Activated CD4-positive, CD25-positive, alpha-beta regulatory T cell treated with anti-CD3 and anti-CD28 coated beads, Interleukin-2, amount 50 U/mL, for 24 hours (primary cell): ENCODE measurements around the gene CYFIP2.
A peak's percentile ranks its signal among the peaks of the same experiment; 100 is the strongest.

ENCODE experiments used
- ATAC-seq, 2 donors: fragments of 150-1000 bp; cut with Tn5 transposase; one replicate each; pipeline ENCODE4 v1.10.0; 2021; ENCODE audit warnings: mild to moderate bottlenecking in 1 of 2, moderate library complexity in 1 of 2

Gene CYFIP2

DNA sequence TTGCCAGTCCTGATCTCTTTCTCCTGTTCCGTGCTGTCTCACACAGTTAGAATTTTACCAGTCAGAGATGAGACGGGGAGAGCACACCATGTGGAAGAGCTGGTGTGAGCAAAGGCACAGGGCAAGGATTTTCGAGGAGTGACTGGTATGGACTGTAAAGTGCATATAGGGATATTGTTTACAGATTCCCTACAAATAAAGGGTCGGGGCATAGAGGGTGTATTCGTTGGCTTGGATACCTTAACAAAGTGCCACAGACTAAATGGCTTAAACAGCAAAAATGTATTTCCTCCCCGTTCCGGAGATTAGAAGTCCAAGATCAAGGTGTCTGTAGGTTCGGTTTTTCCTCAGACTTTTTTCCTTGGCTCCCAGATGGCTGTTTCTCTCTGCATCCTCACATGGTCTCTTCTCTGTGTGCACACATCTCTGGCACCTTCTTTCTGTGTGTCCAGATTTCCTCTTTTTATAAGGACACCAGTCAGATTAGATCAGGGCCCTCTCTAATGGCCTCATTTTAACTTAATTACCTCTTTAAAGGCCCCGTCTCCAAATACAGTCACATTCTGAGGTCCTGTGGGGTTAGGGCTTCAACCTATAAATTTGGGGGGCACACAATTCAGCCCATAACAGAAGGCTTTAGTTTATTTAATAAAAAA is 23.4 kb downstream of the CYFIP2 start:
- no peak for ATAC-seq

DNA sequence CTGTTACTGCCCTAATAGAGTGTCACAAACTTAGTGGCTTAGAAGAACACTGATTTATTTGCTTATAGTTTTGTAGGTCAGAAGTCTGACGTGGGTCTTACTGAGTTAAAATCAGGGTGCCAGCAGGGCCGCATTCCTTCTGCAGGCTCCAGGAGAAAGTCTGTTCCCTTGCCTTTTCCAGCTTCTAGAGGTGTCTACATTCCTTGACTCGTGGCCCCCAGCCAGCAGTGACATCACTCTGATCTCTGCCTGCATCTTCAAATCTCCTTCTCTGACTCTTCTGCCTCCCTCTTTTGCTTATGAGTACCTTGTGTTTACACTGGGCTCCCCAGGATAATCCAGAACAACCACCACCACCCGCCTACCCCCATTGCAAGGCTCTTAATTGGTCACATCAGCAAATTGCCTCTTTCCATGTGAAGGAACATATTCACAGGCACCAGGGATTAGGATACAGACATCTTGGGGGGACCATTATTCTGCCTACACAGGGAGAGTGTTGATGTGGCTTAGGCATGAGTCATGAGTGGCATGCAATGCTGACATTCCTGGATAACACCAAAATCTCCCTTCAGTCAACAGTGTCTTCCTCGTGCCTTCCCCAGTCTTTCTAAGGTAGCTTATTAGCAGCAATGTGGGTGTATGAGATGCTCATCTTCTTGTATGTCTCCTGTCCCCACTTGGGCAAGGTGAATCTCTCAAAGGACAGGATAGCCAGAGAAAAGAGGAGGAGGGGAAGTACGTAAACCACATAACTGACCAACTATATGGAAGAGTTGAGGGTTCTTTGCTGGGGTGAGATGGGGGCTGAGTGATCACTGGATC is 24.4 kb downstream of the CYFIP2 start:
- ATAC-seq = no peak

GRCh38 chr5:157290981-157291711 is 25.2 kb downstream of the CYFIP2 start:
- ATAC-seq = peak; percentile 78 to 84

DNA sequence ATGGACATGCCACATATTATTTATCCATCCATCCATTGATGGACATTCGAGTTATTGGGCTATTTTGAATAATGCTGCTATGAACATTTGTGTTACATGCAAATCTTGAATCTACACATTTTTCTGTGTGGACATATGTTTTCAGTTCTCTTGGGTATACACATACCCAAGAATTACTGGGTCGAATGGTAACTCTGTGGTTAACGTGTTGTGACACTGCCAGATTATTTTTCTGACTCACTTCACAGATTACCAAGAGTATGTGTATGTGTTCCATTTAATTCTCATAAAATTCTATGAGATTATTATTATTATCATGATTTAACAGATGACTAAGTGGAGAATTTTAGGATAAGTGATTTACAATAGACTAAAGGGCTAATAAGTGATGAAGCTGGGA is 26.7 kb downstream of the CYFIP2 start:
- peak; percentile 64 to 69 for ATAC-seq

- no peak for ATAC-seq
These were observed 28.6 kb downstream of the CYFIP2 start for GRCh38 chr5:157294407-157295091.

DNA sequence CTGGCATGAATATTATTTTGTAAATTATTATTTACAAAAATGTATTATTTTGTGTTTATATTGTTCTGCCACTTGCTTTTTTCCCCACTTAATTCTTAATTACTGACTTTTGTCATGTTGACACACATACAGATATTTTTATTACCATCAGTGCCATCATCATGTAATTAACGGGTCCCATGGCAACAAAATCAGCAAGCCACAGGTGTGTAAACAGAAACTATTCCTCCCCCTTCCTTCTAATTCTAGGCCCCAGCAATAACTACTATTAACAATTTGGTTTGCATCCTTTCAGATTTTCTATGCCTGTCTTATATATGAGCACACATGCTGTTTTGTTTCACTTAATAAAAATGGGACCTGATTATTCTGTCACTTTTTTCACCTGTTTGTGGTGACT is 29.3 kb downstream of the CYFIP2 start:
- no peak for ATAC-seq

DNA sequence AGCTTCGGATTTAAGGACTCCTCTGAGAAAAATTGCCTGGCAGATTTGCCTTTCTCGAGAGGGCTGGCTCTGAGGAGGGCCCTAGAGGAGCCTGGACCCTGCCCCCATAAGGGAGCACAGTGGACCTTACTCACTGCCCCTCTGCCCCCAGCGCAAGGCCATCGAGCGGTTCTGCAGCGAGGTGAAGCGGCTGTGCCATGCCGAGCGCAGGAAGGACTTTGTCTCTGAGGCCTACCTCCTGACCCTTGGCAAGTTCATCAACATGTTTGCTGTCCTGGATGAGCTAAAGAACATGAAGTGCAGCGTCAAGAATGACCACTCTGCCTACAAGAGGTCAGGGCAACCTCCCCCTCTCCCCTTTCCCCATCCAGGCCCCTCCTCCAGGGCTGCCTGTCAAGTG is 34.6 kb downstream of the CYFIP2 start:
- ATAC-seq = no peak

DNA sequence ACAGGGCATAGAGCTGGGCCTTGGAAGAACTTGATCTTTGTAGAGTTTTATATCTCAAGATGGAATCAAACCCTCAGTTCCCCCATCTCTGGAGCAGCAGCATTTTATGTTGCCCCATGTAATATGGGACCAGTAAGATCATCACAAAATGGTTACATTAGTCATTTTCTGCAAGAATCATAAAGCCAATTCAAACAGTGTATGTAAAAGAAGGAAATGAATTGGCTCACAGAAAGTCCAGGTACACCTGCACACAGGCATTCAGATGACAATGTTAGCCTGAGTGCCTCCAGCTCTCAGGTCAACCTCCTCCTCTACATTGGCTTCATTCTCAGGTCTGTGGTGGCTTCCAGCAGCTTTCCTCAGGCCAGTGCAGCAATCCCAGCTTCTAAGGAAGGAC is 35.1 kb downstream of the CYFIP2 start:
- peak in 1 of 2 donors; percentile 58 for ATAC-seq

GRCh38 chr5:157303023-157303422 is 37.1 kb downstream of the CYFIP2 start:
- no peak for ATAC-seq

GRCh38 chr5:157303667-157304327 is 37.9 kb downstream of the CYFIP2 start:
- peak in 1 of 2 donors; percentile 22 for ATAC-seq

DNA sequence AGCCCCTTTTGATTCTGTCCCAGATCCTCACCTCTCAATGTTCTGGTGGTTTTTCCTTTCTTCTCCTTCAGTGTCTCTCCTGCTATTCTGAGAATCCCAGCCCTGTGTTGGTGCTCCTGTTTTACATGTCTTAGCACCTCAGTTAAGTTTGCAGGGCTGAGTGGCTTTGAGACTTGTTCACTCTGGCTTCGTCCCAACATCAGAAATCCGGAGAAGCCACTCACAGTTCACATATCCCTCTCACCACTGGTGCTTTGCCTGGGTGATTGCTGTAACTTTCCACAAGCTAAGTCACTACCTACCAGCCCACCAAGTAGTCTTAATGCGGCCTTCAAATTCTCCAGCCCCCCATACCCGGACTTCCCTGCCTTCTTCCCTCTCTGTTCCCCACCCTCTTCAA is 40.2 kb downstream of the CYFIP2 start:
- no peak for ATAC-seq

DNA sequence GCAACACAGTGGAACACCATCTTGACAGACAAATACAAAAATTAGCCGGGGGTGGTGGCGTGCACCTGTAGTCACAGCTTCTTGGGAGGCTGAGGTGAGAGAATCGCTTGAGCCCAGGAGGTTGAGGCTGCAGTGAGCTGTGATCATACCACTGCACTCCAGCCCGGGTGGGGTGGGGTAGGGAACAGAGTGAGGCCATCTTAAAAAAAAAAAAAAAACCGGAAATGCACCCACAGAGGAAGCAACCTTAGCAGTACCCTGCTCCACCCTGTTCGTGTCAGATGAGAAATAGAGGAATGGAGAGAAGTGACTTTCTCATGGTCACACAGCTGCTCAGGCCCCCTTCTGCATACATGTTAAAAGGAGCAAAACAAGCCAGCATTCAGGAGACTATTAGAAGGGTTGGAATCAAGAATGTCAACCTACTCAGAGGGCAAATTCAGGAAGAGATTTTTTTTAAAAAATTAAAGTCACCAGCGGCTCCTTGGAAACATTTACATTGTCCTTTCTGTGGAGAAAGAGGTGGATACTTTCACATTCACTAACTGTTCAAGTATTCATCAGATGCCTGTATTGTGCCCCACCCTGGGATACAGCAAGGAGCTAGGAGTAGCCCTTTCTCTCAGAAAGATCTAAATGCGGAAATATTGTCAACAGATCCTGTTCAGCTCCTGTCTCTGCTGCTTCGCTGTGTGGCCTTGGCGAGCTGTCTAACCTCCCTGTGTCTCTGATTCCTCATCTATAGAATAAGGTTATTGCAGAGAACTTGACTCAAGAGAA is 41.0 kb downstream of the CYFIP2 start:
- peak; percentile 43 to 58 for ATAC-seq

DNA sequence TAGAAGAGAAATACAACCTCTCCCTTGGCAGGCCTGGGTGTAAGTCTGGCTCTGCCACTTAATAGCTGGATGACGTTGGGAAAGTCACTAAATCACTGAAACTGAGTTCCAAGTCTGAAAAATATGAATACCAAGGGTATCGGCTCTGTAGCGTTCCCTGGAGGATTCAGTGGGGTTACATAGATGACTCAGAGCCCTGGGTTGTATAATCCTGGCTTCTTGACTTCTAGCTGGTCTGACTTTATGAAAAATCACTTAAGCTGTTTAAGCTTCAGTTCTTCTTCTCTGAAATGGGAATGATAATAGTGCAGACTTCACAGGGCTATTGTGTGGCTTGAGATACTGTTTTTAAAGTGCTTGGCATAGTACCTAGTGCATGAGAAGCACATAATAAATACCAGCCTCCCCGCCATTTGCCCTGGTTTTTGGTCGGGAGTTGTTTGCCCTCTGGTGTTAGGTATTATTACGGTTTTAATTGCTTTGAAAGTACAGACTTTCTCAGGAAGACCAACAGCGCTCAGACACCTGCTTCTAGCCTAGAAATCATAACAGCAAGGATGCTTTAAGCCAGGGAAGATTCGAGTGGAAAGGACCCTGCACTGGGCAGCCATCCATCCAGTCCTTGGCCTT is 43.0 kb downstream of the CYFIP2 start:
- peak in 1 of 2 donors; percentile 12 for ATAC-seq

DNA sequence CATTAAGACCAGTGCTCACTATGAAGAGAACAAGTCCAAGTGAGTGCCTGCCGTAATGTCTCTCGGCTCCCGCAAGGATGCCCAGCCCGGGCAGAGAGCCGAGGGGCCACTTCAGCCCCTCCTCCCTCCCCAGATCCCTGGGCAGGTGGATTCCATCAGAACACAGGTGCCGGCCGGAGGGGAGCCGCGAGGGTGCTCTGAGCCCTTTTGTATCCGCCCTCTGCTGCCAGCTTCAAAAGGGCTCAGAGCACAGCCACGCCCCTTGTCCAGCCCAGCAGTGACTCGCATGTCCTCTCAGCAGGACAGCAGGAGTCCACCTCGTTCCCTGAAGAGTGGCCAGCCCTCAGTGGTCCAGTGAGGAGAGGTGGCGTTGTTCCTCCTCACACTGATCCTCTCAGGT is 43.9 kb downstream of the CYFIP2 start:
- no peak for ATAC-seq

- no peak for ATAC-seq
These were observed 45.7 kb downstream of the CYFIP2 start for GRCh38 chr5:157311595-157311994.

DNA sequence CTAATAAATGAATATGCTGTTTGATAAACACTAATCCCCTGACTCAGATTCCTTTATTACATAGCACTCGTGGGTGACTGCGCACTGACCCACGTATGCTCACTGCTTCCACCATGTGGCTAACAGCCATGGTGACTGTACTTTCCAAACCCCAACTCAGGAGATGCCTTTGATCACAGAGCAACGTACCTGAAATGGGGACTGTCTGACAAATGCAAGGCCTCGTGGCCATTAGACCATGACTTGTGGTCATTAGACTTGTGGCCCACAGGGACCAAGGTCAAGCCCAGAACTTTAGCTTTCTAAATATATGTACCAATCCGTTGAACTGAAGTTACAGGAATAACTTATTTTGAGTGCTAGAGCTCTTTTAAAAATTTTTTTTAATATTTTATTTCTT is 46.6 kb downstream of the CYFIP2 start:
- peak; percentile 96 for ATAC-seq

- ATAC-seq = no peak
These were observed 56.7 kb downstream of the CYFIP2 start for GRCh38 chr5:157322581-157322980.

DNA sequence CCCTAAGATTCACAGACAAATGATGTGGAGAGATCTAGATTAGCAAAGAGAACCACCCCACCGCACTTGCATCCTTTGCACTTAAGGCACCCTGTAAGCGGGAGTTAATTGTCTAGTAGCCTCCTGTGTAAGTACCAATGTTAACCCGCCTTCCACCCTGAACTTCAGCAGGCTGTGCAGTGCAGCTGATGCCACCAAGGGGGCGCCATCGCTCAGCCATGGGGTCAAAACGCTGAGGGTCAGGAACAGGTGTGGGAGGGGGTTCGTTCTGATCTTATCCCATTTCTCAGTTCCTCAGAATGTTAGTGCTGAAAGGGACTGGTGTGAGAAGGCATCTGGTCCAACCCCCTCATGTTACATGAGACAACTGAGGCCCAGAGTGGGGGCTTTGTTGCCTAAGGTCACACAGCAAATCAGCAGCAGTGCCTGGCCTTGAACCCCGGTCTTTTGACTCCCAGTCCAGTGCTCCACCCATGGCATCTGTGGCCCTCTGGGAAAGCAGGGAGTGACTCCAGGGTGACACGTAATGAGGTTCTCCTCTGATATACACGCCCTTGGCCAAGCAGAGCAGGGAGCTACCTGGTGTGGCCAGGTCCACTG is 57.3 kb downstream of the CYFIP2 start:
- no peak for ATAC-seq

DNA sequence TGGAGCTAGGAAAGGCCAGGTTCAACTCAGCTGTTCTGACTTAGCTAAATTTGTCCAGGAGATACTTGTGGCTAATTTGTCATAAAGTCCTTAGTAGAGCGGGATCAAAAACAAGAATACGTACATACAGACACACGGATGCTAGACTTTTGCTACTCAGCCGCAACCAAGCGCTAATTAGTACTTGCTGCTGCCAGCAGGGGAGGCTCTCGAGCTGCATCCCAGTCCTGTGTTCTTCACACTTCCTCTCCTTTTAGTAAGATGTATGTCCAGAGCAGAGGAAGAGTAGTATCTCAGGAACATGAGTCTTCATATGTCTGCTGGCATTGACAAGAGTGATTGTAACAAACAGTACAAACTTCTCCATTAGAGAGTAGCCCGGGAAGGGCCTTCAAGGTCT is 58.3 kb downstream of the CYFIP2 start:
- ATAC-seq = no peak

GRCh38 chr5:157326440-157327005 is 60.6 kb downstream of the CYFIP2 start:
- no peak for ATAC-seq
